GM23338 (cell line): ENCODE results near the gene GRIK4. TPM values are rescaled to one million over a fixed set of nuclear protein-coding genes. Genes with fewer than 3 reads are reported as not detected.

Experiments used
- ATAC-seq: fragments of 200-7000 bp; cut with Tn5 transposase; 3 replicates; pipeline ENCODE4 v1.9.1; 2020
- DNase-seq: peaks from one replicate; pipeline ENCODE4 v3.0.0-alpha.2; 2015; ENCODE audit warnings: low spot score
- H2AFZ ChIP-seq: fragments of 200-600 bp; sonication (generic); 2 replicates; pipeline ENCODE4 v1.8.0; 2016; ENCODE audit warnings: antibody characterized with exemption, mild to moderate bottlenecking, moderate library complexity
- H3F3A ChIP-seq: fragments of 200-600 bp; sonication (generic); replicated peaks from 2 replicates; pipeline ENCODE4 v1.8.0; 2017; ENCODE audit warnings: antibody characterized with exemption, mixed run types, low read depth
- H3K27ac ChIP-seq: fragments of 200-600 bp; sonication (generic); 2 replicates; pipeline ENCODE4 v1.6.1; 2016; ENCODE audit warnings: low read depth
- H3K27me3 ChIP-seq: fragments of 200-600 bp; sonication (generic); 2 replicates; pipeline ENCODE4 v1.8.0; 2016; ENCODE audit warnings: mild to moderate bottlenecking, mixed run types, moderate library complexity; ENCODE audit not compliant: insufficient read depth
- H3K36me3 ChIP-seq: fragments of 200-600 bp; sonication (generic); 2 replicates; pipeline ENCODE4 v1.8.0; 2016; ENCODE audit warnings: mild to moderate bottlenecking; ENCODE audit not compliant: insufficient read depth
- H3K4me1 ChIP-seq: fragments of 200-600 bp; sonication (generic); 2 replicates; pipeline ENCODE4 v1.8.0; 2016; ENCODE audit warnings: mild to moderate bottlenecking, moderate library complexity; ENCODE audit not compliant: insufficient read depth
- H3K4me2 ChIP-seq: fragments of 200-600 bp; sonication (generic); 2 replicates; pipeline ENCODE4 v1.7.1; 2017; ENCODE audit warnings: mixed run types
- H3K4me3 ChIP-seq: fragments of 200-600 bp; sonication (generic); 2 replicates; pipeline ENCODE4 v1.6.1; 2016; ENCODE audit warnings: mixed run types
- H3K79me2 ChIP-seq: fragments of 200-600 bp; sonication (generic); replicated peaks from 2 replicates; pipeline ENCODE4 v1.8.0; 2017; ENCODE audit warnings: mild to moderate bottlenecking; ENCODE audit not compliant: insufficient read depth
- H3K9me2 ChIP-seq: fragments of 200-600 bp; sonication (generic); 2 replicates; pipeline ENCODE4 v1.8.0; 2017; ENCODE audit not compliant: insufficient read depth
- H4K20me1 ChIP-seq: fragments of 200-600 bp; sonication (generic); replicated peaks from 2 replicates; pipeline ENCODE4 v1.8.0; 2017; ENCODE audit warnings: mild to moderate bottlenecking; ENCODE audit not compliant: insufficient read depth
- H3K27ac Mint-ChIP-seq: 2 replicates; pipeline ENCODE4 v1.8.0; 2020; ENCODE audit warnings: inconsistent platforms, mild to moderate bottlenecking, moderate library complexity, mixed read lengths
- H3K27me3 Mint-ChIP-seq: 3 replicates; pipeline ENCODE4 v1.8.0; 2022; ENCODE audit warnings: low read depth, mild to moderate bottlenecking, moderate library complexity, mixed read lengths, inconsistent platforms; ENCODE audit not compliant: insufficient read depth, poor library complexity
- H3K36me3 Mint-ChIP-seq: 3 replicates; pipeline ENCODE4 v1.8.0; 2021; ENCODE audit warnings: low read depth, mild to moderate bottlenecking, inconsistent platforms, moderate library complexity, mixed read lengths
- H3K4me1 Mint-ChIP-seq: 3 replicates; pipeline ENCODE4 v1.8.0; 2020; ENCODE audit warnings: mild to moderate bottlenecking, inconsistent platforms, mixed read lengths
- H3K4me3 Mint-ChIP-seq: 3 replicates; pipeline ENCODE4 v1.8.0; 2021; ENCODE audit warnings: moderate library complexity, mild to moderate bottlenecking, inconsistent platforms, mixed read lengths
- H3K9me3 Mint-ChIP-seq: 3 replicates; pipeline ENCODE4 v1.8.0; 2020; ENCODE audit warnings: moderate library complexity, mild to moderate bottlenecking, inconsistent platforms, mixed read lengths
- CREB1 ChIP-seq: fragments of 250-450 bp; sonication (Bioruptor Pico); IDR thresholded peaks from 2 replicates; pipeline ENCODE4 v1.5.0; 2020; ENCODE audit warnings: low read depth, mild to moderate bottlenecking, moderate library complexity
- CTCF ChIP-seq, 2 experiments: fragments of 200-600 bp in 1 of 2; sonication (generic) in 1 of 2; conservative IDR thresholded peaks; 2 replicates each; pipeline versions ENCODE4 v1.5.1 to v1.6.1; 2016 to 2017; ENCODE audit warnings: antibody characterized with exemption in 2 of 2, low read depth in 2 of 2, mild to moderate bottlenecking in 2 of 2, moderate library complexity in 1 of 2
- EZH2 ChIP-seq: fragments of 200-600 bp; sonication (generic); IDR thresholded peaks from one replicate; pipeline ENCODE4 v1.8.0; 2017; ENCODE audit warnings: antibody characterized with exemption, mild to moderate bottlenecking, low read depth; ENCODE audit not compliant: unreplicated experiment
- JUNB ChIP-seq: IDR thresholded peaks from one replicate; pipeline ENCODE4 v1.6.1; 2016; ENCODE audit warnings: antibody characterized with exemption; ENCODE audit not compliant: unreplicated experiment
- NANOG ChIP-seq: IDR thresholded peaks from 2 replicates; pipeline ENCODE4 v1.6.1; 2016; ENCODE audit warnings: antibody characterized with exemption, borderline replicate concordance
- POLR2AphosphoS5 ChIP-seq: IDR thresholded peaks from 2 replicates; pipeline ENCODE4 v1.6.1; 2016; ENCODE audit warnings: antibody characterized with exemption, low read depth
- REST ChIP-seq: IDR thresholded peaks from one replicate; pipeline ENCODE4 v1.6.1; 2018; ENCODE audit warnings: antibody characterized with exemption; ENCODE audit not compliant: unreplicated experiment
- STAT1 ChIP-seq: IDR thresholded peaks from one replicate; pipeline ENCODE4 v1.6.1; 2016; ENCODE audit warnings: antibody characterized with exemption; ENCODE audit not compliant: unreplicated experiment
- ZNF331 ChIP-seq: fragments of 250-450 bp; sonication (Bioruptor Pico); IDR thresholded peaks from 2 replicates; pipeline ENCODE4 v1.5.0; 2020; ENCODE audit warnings: low read depth, mild to moderate bottlenecking, moderate library complexity
- polyA plus RNA-seq: library from polyadenylated mRNA; unstranded; fragments of >200 nt; fragmentation: Nextera tagmentation; extraction: Ambion mirVana; gene quantifications from 2 replicates; pipeline ENCODE4 v1.2.1, GENCODE V29; 2016
- total RNA-seq: library from RNA; depleted of rRNA; stranded (reverse); fragments of >200 nt; shearing (Covaris generic); gene quantifications from 2 replicates; pipeline ENCODE4 v1.2.3, GENCODE V29; 2014
- TF ChIP-seq, protein P1 (sequence below): fragments of 250-450 bp; sonication (Bioruptor Pico); IDR thresholded peaks from 2 replicates; pipeline ENCODE4 v1.5.0; 2020; ENCODE audit warnings: mild to moderate bottlenecking, moderate library complexity
- TF ChIP-seq, protein P2 (sequence below): IDR thresholded peaks from 2 replicates; pipeline ENCODE4 v1.6.1; 2016; ENCODE audit warnings: antibody characterized with exemption

The GRIK4 gene
- total and polyA plus RNA-seq, 2 experiments from 2014 or later = 0.63 to 2.2 TPM

DNA sequence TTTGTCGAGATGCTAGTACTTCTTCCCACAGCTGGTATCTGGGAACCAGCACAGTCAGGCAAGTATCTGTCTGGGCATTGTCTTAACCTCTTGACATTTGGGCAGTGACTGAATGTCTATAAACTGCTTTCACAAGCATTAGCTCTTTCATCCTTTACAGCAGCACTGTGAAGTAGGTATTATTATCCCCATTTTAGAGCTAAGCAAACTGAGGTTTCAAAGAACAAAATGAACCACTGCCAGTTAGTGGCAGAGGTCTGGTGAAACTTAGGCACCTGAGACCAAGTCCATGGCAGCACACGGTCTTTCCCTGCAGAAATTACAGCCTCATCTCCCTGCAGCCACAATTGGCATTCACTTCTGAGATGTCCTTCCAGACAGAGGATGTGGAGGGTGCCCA, 401.4 kb downstream of the GRIK4 start (continued):
- TF ChIP-seq, protein P1, sequence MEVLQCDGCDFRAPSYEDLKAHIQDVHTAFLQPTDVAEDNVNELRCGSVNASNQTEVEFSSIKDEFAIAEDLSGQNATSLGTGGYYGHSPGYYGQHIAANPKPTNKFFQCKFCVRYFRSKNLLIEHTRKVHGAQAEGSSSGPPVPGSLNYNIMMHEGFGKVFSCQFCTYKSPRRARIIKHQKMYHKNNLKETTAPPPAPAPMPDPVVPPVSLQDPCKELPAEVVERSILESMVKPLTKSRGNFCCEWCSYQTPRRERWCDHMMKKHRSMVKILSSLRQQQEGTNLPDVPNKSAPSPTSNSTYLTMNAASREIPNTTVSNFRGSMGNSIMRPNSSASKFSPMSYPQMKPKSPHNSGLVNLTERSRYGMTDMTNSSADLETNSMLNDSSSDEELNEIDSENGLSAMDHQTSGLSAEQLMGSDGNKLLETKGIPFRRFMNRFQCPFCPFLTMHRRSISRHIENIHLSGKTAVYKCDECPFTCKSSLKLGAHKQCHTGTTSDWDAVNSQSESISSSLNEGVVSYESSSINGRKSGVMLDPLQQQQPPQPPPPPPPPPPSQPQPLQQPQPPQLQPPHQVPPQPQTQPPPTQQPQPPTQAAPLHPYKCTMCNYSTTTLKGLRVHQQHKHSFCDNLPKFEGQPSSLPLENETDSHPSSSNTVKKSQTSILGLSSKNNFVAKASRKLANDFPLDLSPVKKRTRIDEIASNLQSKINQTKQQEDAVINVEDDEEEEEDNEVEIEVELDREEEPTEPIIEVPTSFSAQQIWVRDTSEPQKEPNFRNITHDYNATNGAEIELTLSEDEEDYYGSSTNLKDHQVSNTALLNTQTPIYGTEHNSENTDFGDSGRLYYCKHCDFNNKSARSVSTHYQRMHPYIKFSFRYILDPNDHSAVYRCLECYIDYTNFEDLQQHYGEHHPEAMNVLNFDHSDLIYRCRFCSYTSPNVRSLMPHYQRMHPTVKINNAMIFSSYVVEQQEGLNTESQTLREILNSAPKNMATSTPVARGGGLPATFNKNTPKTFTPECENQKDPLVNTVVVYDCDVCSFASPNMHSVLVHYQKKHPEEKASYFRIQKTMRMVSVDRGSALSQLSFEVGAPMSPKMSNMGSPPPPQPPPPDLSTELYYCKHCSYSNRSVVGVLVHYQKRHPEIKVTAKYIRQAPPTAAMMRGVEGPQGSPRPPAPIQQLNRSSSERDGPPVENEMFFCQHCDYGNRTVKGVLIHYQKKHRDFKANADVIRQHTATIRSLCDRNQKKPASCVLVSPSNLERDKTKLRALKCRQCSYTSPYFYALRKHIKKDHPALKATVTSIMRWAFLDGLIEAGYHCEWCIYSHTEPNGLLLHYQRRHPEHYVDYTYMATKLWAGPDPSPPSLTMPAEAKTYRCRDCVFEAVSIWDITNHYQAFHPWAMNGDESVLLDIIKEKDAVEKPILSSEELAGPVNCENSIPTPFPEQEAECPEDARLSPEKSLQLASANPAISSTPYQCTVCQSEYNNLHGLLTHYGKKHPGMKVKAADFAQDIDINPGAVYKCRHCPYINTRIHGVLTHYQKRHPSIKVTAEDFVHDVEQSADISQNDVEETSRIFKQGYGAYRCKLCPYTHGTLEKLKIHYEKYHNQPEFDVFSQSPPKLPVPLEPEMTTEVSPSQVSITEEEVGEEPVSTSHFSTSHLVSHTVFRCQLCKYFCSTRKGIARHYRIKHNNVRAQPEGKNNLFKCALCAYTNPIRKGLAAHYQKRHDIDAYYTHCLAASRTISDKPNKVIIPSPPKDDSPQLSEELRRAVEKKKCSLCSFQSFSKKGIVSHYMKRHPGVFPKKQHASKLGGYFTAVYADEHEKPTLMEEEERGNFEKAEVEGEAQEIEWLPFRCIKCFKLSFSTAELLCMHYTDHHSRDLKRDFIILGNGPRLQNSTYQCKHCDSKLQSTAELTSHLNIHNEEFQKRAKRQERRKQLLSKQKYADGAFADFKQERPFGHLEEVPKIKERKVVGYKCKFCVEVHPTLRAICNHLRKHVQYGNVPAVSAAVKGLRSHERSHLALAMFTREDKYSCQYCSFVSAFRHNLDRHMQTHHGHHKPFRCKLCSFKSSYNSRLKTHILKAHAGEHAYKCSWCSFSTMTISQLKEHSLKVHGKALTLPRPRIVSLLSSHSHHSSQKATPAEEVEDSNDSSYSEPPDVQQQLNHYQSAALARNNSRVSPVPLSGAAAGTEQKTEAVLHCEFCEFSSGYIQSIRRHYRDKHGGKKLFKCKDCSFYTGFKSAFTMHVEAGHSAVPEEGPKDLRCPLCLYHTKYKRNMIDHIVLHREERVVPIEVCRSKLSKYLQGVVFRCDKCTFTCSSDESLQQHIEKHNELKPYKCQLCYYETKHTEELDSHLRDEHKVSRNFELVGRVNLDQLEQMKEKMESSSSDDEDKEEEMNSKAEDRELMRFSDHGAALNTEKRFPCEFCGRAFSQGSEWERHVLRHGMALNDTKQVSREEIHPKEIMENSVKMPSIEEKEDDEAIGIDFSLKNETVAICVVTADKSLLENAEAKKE (CRISPR knock-in tag) = no peak

DNA sequence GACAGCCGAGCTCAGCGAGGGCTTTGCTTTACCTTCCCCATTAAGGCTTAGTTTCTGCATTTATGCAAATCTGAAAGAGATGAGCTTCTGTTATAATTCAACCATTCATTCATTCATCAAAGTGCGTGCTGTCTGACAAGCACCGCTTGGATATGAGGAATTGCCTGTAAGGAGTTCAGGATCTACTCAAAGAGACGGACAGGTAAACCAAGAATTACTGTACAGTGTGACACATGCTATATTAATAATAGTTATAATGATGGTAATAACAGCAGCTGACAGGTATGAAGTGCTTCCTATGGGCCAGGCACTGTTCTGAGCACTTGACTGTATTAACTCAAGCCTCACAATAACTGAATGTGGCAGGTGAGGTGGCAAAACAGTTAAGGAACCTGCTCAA, 402.5 kb downstream of the GRIK4 start:
- Histone ChIP-seq H4K20me1 (no peaks in the 10 kb centered on the region), H3K9me2 (no peaks in the 10 kb centered on the region), H3F3A (no peaks in the 10 kb centered on the region), H3K4me1 (no peaks in the 10 kb centered on the region), H3K27ac (no peak overlapping the region), H3K79me2 (no peaks in the 10 kb centered on the region), H3K4me3 (no peak overlapping the region), H3K27me3 (no peaks in the 10 kb centered on the region), H3K36me3 (no peaks in the 10 kb centered on the region), H2AFZ (no peak overlapping the region), H3K4me2 (no peak overlapping the region)
- H3K9me3 Mint-ChIP-seq = no peaks in the 10 kb centered on the region
- DNase-seq (no peak), ATAC-seq (no peak)
- H3K27me3 Mint-ChIP-seq = peaks cover 2% of the 10 kb centered on the region
- TF ChIP-seq EZH2 (no peak), REST (no peak), CTCF (conservative IDR thresholded peaks at IDR 0.05; ENCODE audit: low read depth in 2 of 2) (no peak), ZNF331 (CRISPR knock-in tag) (no peak), POLR2AphosphoS5 (no peak), NANOG (no peak), CREB1 (CRISPR knock-in tag) (no peak), JUNB (no peak), STAT1 (no peak)
- TF ChIP-seq, protein P2, sequence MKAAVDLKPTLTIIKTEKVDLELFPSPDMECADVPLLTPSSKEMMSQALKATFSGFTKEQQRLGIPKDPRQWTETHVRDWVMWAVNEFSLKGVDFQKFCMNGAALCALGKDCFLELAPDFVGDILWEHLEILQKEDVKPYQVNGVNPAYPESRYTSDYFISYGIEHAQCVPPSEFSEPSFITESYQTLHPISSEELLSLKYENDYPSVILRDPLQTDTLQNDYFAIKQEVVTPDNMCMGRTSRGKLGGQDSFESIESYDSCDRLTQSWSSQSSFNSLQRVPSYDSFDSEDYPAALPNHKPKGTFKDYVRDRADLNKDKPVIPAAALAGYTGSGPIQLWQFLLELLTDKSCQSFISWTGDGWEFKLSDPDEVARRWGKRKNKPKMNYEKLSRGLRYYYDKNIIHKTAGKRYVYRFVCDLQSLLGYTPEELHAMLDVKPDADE = no peak
- H3K36me3 Mint-ChIP-seq = 0 out of 3 replicates have a peak, but pooled peaks cover 3% of the 10 kb centered on the region
- no peak overlapping the region for H3K27ac Mint-ChIP-seq
- H3K4me3 Mint-ChIP-seq = no peak overlapping the region
- H3K4me1 Mint-ChIP-seq = peaks cover 10% of the 10 kb centered on the region
